ENCODE data around the gene POLR3C. TPM values are rescaled to one million over a fixed set of nuclear protein-coding genes. Genes with fewer than 3 reads are reported as not detected.

Gene POLR3C
- 28.3 and 29.0 TPM in 2 replicates for total RNA-seq

GRCh38 chr1:145823565-145824498, at the start of gene POLR3C, which contains the start of gene RNF115:
Gene POLR3C, plus strand, starts transcription at chr1:145824200. Its CDS starts 1,577 bp downstream, at chr1:145825777.
Gene RNF115, minus strand, starts transcription at chr1:145824095. Its CDS starts 222 bp downstream, at chr1:145823873.

DNA sequence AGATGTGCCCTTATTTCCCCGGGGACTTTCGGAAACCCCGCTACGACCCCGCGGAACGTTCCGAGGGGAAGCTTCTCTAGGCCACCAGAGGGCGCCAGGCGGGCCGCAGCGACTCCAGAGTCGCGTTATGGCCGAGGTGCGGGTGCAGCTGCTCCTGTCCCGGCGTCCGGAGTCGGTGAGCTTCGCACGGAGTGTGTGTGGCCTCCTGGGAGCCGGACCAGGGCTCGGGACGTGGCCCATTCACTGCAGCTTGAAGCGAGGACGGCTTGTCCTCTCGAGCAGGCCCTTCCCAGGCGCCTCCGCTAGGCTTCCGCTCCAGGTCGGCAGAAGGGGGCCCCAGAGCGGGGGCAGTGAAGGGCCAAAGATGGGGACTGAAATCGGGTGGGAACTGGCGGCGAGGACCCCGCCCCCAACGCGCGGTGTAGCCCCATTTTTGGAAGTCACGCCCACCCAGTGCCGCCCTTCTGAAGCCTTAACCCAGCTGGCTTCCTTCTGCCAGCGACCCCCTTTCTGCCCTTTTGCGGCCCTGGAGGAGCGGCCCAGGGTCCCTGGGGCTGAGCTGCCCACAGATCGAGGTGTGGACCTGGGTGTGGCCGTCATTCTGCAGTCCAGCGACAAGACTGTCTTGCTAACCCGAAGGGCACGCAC, 21.6 kb downstream of the POLR3C start, which contains the start of gene NUDT17:
NUDT17 (plus strand) TSS at position 117 of the 648 bp plus-strand sequence; CDS start at position 128, 11 bp downstream.

DNA sequence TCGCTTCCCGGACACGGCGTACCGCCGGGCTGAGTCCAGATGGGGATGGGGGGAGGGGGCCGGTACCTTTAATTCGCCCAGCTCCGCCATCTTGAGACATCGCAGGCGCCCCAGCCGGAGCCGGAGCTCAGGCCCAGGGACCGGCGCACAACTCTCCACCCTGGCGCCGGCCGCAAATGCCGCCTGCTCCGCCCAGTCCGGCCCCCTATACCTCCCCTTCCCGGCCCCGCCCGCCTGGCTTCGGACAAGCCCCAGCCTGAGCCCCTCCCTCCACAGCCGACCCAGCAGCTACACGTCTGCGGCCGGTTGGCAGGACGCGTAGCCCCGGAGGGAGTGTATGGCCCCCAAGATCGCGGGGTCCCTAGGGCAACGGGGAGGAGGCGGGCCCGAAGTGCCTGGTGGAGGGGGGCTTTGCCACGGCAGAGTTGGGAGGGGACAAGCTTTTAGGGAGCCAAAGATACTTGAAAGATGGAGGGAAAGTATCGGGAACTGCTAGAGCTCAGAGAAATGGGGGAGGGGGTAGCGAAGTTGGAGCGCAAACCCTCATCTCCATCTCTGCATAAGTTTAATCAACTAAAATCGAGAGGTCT, 35.0 kb downstream of the POLR3C start, which contains the start of gene PIAS3:
PIAS3 (minus strand) TSS at position 181 of the 590 bp plus-strand sequence; CDS start at position 90, 91 bp downstream.

DNA sequence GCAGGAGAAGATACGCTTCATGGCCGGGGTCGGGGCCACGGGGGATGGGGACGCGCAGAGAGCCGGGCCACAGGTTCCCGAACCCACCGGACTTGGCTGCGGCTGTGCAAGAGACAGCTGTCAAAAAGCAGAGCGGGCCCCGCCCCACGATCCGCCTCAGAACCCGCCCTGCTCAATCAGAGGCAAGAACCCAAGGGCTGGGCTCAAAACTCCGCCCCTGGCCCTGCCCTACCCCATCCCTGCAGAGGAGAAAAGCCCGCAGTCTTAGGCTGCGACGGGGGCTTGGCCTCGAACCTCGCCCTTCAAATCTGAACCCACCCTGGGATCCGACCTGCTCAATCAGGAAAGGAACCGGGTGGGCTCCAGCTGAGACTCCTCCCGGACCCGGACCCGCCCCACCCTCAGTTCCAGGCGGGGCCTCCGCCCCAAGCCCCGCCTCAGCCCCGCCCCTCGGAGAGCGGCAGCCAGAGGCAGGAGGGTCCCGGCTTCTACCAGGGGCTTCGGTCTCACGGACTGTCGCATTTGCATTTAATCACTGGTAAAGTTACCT, 61.8 kb downstream of the POLR3C start, which contains the start of gene ANKRD35:
ANKRD35 (minus strand) TSS at position 129 of the 550 bp plus-strand sequence; CDS start at position 21, 108 bp downstream.

Other genes with a start within 250 kb of the POLR3C start
- 20.0 and 28.7 TPM in 2 replicates for gene GPR89A, start 216.2 kb upstream of the POLR3C start, total RNA-seq
- 0.28 and 0.46 TPM in 2 replicates for gene PDZK1, start 116.8 kb upstream of the POLR3C start, total RNA-seq
- gene CD160, start 104.7 kb upstream of the POLR3C start, total RNA-seq: not detected in 2 replicates
- gene RNF115, start 105 bp upstream of the POLR3C start, total RNA-seq: 10.2 and 11.4 TPM in 2 replicates
- gene NUDT17, start 21.4 kb downstream of the POLR3C start, total RNA-seq: 2.4 and 2.7 TPM in 2 replicates
- gene PIAS3, start 34.9 kb downstream of the POLR3C start, total RNA-seq: 4.3 and 4.8 TPM in 2 replicates
- gene ANKRD35, start 61.7 kb downstream of the POLR3C start, total RNA-seq: 1.9 and 2.0 TPM in 2 replicates
- 0.28 TPM in 2 replicates for gene ITGA10, start 85.8 kb downstream of the POLR3C start, total RNA-seq
- 24.9 and 26.4 TPM in 2 replicates for gene PEX11B, start 94.5 kb downstream of the POLR3C start, total RNA-seq
- gene RBM8A, start 103.3 kb downstream of the POLR3C start, total RNA-seq: 90.9 and 108 TPM in 2 replicates
- gene LIX1L, start 133.8 kb downstream of the POLR3C start, total RNA-seq: 10.2 and 15.6 TPM in 2 replicates
- 0.14 and 0.18 TPM in 2 replicates for gene ANKRD34A, start 140.4 kb downstream of the POLR3C start, total RNA-seq
- gene POLR3GL, start 140.5 kb downstream of the POLR3C start, total RNA-seq: 15.9 and 18.9 TPM in 2 replicates
- gene TXNIP, start 172.4 kb downstream of the POLR3C start, total RNA-seq: 46.4 and 229 TPM in 2 replicates
- not detected in 2 replicates for gene HJV, start 197.5 kb downstream of the POLR3C start, total RNA-seq

Data from smooth muscle cell of bladder (primary cell).